GM19043 (cell line): ENCODE measurements around the gene GPC5.

Experiments
- ATAC-seq: cut with Tn5 transposase; IDR thresholded peaks from one replicate; pipeline ENCODE4 v1.9.1; 2021; ENCODE audit warnings: low read depth; ENCODE audit not compliant: unreplicated experiment

The GPC5 gene

DNA sequence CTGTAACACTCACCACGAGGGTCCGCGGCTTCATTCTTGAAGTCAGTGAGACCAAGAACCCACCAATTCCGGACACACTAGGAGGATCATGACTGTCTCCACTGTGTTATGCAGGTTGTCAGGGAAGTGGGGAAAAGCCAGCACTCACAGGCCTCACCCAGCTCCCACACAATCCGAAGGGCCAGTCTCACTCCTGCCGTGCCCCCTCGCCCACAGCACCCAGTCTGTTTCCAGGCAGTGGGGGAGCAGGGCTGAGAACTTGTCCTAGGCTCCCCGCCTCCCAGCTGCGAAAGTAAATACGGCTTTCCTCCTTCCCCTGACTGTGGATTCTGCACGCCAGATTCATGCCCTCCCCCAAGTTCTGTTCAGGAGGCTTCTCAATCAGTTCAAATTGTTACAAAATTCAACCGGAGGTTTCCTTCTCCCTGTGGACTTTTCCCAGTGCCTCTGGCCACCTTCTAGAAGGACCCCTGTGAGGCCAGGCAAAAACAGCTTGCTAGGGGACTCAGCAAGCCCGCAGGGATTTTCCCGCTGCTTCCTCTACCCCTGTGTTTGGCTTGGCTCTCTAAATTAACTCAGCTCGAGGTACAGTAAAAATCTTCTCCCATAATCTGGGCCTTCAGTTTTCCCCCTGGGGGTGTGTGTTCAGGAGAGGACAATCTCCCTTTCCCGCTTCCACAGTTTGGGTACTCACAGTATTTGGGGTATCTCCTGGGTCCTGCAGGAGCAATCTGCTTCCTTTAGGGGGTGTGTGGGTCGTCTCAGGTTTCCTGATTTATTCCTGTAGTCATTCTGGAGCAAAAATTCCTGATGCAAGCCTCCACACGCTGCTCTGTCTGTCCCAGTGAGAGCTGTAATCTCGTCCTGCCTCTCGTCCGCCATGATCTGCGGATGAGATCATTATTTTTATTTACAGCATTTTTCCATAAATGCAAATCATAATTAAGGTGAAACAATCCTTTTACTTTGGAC lies 899.8 kb downstream of the GPC5 start:
- no peak for ATAC-seq

DNA sequence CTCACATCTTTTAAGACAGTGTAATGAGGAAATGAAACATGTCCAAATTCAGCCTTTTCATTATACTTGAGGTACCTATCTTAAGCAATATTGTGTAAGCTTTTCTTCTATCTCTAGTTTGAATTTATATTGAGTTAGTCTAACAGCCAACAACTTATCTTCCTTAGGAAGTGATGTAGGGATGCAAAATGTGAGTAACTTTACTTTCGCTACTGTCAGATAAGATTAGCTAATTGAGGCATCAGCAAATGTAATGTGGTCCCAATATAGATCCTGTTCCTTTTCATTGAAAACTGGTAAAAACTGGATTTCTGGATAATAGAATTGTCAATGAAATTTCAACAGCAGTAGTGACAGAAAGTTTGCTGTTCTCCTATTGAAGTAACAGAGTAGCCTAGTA lies 902.2 kb downstream of the GPC5 start:
- ATAC-seq = no peak

DNA sequence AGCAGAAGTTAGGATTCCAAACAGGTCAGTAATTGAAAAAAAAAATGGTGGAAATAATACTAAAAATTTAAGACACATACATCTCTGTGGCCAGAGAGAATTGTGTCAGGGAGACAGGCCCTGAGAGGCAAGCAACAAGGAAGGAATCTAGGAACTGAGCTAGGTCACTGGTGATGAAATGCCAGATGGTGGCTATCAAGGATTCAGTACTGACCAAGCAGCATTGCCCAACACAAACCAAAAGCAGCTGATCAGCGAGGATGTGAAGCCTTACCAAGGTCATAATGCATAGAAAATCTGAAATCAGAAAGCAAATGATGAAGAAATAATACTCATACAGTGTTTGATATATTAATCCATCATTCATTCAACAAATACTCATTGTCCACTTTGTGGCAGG lies 905.0 kb downstream of the GPC5 start:
- ATAC-seq = no peak

DNA sequence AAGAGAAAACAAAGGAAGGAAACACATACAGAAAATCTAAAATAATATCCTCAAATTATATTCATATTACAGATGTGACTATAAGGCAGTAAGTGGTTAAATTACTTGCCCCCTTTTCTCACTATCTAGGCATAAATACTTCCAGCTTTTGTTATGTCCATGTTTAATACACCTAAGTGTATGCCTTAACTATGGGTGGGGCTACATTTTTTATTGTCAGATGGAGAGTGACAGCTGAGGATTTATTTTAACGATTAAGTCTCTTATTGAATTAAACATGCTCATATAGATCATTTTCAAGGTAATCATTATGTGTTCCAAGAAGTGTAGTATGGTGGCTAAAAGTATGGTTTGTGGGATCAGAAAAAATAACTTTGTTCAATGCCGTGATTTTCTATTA lies 909.3 kb downstream of the GPC5 start:
- ATAC-seq = no peak

DNA sequence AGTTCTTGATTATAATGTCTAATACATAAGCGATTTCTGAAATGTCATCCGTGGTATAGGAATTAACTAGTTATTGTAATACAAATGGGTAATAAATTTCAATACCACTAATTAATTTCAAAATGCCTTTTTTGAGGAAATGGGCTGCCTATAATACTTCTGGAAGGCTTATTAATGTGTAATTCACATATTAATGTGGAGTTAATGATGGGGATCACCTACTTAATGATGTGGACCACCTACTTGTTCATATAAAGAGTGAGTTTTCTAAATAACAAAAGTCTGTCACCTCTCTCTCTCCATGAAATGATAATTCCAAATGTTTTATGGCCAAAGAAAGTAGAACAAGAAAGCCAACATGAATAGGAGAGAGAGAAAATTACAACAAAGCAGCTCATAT lies 914.4 kb downstream of the GPC5 start:
- no peak for ATAC-seq

DNA sequence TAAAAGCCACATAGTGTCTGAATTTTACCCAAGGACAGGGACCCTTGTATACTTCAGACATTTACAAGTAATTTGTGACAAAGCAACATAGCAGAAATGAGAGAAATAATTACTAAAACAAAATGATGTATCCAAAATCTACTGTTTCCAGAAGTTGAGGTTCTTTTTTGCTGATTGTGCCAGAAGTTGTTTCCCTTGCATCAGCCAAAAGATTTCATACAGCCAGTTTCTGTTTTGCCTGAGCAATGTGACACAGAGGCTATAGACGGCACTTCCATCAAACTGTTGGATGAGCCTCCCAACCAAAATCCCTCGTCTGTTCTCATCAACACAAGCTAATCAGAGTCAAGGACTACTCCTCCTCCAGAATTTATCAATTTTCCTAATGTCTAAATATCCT lies 915.0 kb downstream of the GPC5 start:
- no peak for ATAC-seq

DNA sequence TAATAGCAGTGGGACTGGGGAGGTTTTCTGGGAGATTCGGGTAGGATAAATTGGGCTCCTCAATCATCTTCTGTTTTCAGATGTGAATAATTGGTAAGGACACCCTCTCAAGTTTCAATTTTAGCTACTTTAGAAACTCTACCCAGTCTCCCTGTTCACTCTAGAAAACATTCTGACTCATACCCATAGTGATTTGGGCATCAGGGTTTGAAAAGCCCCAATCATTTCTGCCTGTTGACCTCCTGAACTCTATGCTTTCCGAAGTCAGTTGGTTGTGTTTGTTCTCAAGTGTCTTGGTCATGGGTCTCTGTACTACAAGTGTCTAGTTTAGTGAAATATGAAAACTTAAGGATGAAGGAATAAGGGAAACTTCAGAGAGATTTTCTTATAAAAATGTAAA lies 916.8 kb downstream of the GPC5 start:
- ATAC-seq = no peak

DNA sequence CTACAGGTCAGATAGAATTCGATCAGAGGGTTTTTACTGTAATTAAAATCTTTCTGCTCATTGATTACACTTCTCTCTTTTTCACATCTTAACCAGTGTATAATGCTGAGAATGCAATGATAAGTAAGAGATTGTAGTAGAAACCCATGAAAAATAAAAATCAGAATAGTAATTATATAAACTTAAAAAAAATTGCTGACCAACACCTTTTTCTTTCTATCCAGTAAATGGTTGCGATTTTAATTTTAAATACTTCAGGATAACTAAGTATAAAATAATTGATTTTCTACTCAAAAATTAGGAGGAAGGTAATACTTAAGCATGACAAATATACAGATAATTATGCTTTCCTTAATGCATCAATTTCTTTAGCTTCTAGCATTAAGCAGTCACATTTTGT lies 917.6 kb downstream of the GPC5 start:
- ATAC-seq = no peak

DNA sequence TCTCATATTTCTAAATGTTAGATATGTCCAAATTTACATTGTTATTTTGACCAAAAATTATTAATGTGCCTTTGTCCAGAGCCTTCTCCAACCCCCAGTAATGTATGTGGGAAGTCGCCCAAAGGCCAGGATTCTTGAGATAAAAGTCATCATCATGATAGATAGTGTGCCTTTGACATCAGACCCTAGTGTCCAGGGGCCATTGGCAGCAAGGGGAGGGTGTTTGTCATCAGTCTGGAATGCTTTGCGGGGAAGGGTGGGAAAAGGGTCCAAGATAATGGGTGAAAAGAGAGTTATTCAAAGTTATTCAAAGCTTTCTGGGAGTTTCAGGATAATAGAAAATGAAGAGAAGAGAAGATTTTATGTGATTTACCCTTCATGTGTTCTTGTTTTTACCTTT lies 918.6 kb downstream of the GPC5 start:
- no peak for ATAC-seq

DNA sequence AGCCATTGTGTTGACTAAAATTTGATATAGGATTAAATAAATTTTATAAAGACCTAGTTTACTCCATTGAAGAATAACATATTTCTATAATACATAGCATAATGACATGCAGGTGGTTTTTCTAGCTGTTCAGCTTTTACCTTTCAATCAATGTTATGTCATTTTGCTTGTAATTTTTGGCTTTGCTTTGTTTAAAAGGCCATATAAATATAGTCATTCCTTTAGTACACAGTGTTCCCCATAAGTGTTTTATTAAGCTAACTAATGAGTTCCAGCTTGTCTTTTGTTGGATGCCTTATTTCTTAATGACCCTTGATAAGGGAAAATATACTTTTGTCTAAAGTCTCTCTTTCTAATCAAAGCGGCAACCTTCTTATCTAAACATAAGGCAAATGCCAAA lies 921.9 kb downstream of the GPC5 start:
- ATAC-seq = no peak

DNA sequence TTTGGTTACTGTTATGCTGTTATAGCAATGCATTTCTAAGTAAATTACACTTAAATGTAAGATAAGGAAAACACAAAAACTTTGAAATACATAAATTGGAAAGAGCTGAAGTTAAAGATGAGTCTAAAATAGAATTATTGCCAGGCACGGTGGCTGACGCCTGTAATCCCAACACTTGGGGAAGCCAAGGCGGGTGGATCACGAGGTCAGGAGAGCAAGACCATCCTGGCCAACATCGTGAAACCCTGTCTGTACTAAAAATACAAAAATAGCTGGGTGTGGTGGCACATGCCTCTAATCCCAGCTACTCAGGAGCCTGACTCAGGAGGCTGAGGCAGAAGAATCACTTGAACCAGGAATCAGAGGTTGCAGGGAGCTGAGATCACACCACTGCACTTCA lies 922.8 kb downstream of the GPC5 start:
- ATAC-seq = no peak

DNA sequence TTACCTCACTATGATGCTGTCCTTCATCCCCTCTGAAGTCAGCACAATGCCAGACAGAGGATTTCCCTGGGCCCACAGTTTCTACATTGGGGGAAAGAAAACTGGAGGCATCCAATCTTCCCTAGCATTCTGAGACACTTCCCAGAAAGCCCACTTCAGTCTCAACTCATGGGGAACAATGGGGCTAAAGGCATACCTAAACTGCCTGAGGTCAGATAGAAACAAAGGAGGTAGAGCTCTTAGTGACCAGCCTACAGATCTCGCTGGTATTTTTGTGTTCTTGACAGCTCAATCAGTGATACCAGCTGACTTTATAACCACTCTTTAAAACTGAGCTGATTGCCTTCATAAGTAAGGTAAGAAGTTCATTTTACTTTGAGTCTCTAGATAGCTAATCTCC lies 947.2 kb downstream of the GPC5 start:
- ATAC-seq = no peak

DNA sequence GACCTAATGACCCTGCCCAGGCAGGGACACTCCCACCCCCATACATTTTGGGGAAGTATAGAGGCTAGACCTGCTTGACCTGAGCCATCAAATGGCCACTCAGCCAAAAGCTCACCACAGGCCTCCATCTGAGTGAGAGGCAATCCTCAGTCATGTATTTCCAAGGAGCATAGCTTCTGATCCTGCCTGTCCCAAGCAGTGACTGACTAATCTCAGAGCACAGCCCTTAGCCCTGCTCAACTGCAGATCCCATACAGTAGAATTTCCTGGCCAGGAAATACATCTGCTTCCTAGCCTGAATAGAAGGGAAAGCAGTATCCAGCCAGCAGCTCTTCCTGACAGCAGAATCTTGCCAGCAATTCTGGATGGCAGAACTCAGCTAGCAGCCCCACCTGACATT lies 947.6 kb downstream of the GPC5 start:
- no peak for ATAC-seq

DNA sequence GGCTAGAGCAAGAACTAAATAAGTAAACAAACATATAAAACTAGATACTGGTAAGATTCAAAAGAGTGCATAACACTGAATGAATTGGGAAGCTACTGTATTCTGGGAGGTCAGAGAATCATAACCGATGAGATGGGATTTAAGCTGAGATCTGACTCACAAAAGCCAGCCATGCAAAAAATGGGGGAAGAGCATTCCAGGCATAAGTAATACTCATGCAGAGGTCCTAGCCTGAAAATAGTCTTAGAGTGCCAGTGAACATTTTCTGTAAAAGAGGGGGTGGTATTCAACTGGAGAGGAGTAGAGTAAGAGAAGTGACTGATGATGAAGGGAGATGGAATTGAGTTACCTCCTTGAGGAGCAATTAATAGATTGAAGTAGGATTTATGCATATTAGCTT lies 956.2 kb downstream of the GPC5 start:
- no peak for ATAC-seq

DNA sequence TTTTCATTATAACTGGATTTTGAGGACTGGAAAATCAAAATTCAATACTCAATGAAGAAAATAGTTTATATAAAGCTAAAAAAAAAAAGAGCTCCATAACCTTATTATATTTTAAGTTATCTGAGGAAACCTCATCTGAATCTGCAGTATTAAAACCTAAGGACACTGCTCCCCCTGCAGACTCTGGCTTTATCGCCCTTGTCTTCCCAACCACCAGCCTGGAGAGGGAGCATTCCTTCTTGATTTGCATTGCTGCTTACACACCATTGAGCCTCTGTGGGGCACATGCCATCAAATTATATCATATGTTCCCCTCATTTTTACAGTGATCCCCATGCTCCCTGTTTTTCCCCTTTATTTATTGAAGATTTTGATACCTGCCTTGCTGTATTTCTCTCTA lies 956.8 kb downstream of the GPC5 start:
- ATAC-seq = no peak

DNA sequence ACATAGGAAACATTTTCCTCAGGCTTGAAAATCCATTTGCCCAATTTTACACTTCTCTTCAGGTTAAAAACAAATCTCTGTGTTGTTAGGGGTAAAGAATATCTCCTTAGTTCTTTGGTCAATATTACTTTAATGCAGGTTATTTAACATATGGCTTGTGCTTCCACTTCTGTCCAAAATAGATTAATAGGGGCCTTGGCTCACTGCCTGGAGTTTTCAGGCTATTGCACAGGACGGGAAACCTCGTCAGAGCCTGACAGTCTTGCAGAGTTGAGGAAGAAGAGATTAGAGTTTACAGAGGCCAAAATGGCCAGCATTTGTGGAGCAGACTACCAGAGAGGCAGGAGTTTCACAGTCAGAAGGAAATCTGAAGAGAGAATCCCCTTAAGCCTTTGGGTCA lies 964.3 kb downstream of the GPC5 start:
- ATAC-seq = no peak

DNA sequence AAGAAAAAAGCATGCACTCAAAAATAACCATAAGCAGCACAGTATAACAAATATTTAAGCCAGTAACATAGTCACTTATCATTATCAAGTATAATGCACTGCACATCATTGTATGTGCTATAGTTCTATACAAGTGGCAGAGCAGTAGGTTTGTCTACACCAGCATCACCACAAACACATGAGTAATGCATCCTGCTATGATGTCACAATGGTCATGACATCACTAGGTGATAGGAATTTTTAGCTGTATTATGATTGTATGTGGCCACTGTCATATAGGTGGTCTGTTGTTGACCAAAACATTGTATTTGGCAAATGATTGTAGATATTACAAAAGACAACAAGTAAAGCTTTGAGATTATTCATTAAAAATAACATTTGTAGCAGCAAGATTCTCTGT lies 967.5 kb downstream of the GPC5 start:
- ATAC-seq = no peak

DNA sequence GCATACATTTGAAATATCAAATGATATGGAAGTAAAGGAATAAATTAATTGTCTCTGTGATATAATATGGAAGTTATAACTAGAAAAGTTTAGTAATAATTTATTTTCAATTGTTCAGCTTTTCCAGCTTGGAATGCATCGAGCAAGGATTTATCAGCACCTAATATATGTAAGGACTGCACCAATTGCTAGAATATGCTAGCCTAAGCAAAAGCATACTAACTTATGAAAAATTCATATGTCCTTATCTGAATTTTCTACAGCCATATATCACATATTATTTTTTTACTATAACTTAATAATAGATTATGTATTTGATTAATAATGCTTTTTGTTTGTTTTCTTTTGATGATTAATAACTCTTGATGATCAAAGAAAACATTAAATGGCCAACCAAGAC lies 979.0 kb downstream of the GPC5 start:
- no peak for ATAC-seq

DNA sequence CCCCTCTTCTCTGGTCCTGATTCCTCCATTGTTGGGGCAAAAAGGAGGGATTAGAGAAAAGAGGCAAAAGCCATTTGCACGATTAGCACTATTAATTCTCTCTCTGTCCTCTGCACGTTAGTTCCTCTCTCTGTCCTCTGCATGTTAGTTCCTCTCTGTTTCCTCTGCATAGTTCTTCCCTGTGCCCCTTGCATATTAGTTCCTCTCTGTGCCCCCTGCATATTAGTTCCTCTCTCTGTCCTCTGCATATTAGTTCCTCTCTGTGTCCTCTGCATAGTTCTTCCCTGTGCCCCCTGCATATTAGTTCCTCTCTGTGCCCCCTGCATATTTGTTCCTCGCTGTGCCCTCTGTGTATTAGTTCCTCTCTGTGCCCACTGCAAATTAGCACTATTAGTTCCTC lies 981.0 kb downstream of the GPC5 start:
- ATAC-seq = no peak

DNA sequence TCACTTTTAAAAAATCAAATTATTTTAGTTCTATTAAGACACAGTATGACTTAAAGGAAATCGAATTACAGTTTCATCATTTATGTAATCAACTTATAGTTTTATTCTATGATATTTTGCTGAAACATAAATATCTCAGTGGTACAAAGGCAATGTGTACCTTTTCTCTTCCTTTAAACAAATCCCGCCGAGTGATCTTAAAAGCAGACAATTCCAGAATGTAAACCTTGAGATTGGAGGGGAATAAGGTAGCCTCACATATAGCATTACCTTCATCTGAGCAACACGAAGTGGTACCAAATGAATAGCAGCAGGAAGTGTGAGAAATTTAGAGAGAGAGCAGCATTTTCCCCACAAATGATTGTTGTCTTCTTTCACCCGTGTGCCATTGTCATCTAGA lies 986.0 kb downstream of the GPC5 start:
- no peak for ATAC-seq

DNA sequence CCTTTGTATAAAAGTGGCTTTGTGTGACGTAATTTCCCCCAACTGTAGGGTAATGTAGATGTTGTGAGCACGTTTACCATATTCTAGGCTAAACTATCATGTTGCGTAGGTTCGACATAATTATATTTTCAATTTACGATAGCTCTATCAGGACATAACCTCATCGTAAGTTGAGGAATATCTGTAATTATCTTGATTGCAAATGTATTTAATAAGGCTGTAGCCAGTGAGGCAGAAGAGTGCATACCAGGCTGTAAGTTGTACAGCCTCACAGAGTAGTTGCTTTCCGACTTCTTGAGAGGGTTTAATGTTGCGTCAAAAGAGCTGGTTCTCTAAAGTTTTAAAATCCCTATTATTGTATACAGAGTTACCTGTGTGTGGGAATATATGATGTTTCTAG lies 988.8 kb downstream of the GPC5 start:
- ATAC-seq = no peak

DNA sequence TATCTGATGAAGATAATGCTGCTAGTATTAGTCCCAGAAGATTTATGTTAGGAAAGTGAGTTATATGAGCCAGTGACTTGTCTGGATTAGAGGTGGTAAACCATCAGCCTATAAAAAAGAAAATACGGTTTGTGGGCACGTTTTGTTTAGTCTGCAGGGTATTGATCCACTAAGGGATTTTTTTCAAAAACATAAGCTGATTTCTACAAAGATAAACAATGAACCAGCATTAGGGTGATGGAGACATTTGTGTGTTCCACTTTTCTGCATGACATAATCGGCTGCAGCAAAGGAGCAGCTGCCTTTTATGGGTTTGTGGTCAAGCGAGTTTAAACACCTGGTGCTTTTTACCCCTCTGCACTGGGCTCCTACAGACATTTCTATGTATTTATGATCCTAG lies 991.8 kb downstream of the GPC5 start:
- ATAC-seq = no peak

DNA sequence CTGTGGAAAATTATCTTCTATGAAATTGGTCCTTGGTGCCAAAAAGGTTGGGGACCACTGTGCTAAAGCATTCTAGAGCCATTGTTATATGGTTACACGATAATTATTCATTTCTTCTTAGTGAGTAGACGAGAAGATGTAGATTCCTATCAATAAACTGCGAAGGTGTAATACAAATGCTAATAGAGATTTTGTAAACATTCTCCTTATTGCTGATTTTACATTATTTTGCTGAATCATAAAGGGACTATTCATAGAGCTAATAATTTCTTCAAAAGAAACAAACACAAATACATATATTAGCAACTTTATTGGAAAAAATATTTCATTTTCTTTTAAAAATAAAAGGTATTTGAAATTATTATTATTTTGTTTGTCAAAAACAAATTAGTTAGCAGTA lies 1005.2 kb downstream of the GPC5 start:
- no peak for ATAC-seq
